Measurements from ENCODE around the gene PPM1A. TPM values are rescaled to one million over a fixed set of nuclear protein-coding genes. Genes with fewer than 3 reads are reported as not detected.
A peak's percentile ranks its signal among the peaks of the same experiment; 100 is the strongest.

Gene PPM1A
- total RNA-seq, 1 donor = 31.0 TPM

- DNase-seq (ENCODE audit: low read depth) = no peak
- H3K4me3 ChIP-seq (ENCODE audit: low read depth, low read length) = no peak overlapping the region
- TF ChIP-seq CTCF (IDR thresholded peaks at IDR 0.05; ENCODE audit: insufficient read depth, low read length) = no peak
Measured at GRCh38 chr14:60324837-60325236, 75.8 kb downstream of the PPM1A start.

- DNase-seq (ENCODE audit: low read depth) = no peak
- no peak overlapping the region for H3K4me3 ChIP-seq (ENCODE audit: low read depth, low read length)
- TF ChIP-seq CTCF (IDR thresholded peaks at IDR 0.05; ENCODE audit: insufficient read depth, low read length) = no peak
Measured at GRCh38 chr14:60326274-60326673, 77.3 kb downstream of the PPM1A start.

GRCh38 chr14:60327447-60328331 is 78.7 kb downstream of the PPM1A start:
- TF ChIP-seq CTCF (IDR thresholded peaks at IDR 0.05; ENCODE audit: insufficient read depth, low read length) = no peak
- peak overlapping the region; percentile 22 for H3K4me3 ChIP-seq (ENCODE audit: low read depth, low read length)
- DNase-seq (ENCODE audit: low read depth) = no peak

- DNase-seq (ENCODE audit: low read depth) = no peak
- no peak for TF ChIP-seq CTCF (IDR thresholded peaks at IDR 0.05; ENCODE audit: insufficient read depth, low read length)
Measured at GRCh38 chr14:60328583-60328982, 79.6 kb downstream of the PPM1A start.

GRCh38 chr14:60329274-60329673 is 80.3 kb downstream of the PPM1A start:
- TF ChIP-seq CTCF (IDR thresholded peaks at IDR 0.05; ENCODE audit: insufficient read depth, low read length) = no peak
- H3K4me3 ChIP-seq (ENCODE audit: low read depth, low read length) = no peak overlapping the region
- no peak for DNase-seq (ENCODE audit: low read depth)

More at GRCh38 chr14:60328583-60328982, 79.6 kb downstream of the PPM1A start:
- no peak overlapping the region for H3K4me3 ChIP-seq (ENCODE audit: low read depth, low read length)

GRCh38 chr14:60331201-60332045 is 82.4 kb downstream of the PPM1A start:
- peak; percentile 42 for DNase-seq (ENCODE audit: low read depth)
- TF ChIP-seq CTCF (IDR thresholded peaks at IDR 0.05; ENCODE audit: insufficient read depth, low read length) = peak; percentile 55
- H3K4me3 ChIP-seq (ENCODE audit: low read depth, low read length) = no peak overlapping the region
